HG02588 (cell line): Measurements from ENCODE around the gene ADAMTSL1.
A peak's percentile ranks its signal among the peaks of the same experiment; 100 is the strongest.

Experiments
- ATAC-seq: cut with Tn5 transposase; IDR thresholded peaks from one replicate; pipeline ENCODE4 v1.9.1; 2021; ENCODE audit warnings: mild to moderate bottlenecking, moderate library complexity; ENCODE audit not compliant: unreplicated experiment

The ADAMTSL1 gene

DNA sequence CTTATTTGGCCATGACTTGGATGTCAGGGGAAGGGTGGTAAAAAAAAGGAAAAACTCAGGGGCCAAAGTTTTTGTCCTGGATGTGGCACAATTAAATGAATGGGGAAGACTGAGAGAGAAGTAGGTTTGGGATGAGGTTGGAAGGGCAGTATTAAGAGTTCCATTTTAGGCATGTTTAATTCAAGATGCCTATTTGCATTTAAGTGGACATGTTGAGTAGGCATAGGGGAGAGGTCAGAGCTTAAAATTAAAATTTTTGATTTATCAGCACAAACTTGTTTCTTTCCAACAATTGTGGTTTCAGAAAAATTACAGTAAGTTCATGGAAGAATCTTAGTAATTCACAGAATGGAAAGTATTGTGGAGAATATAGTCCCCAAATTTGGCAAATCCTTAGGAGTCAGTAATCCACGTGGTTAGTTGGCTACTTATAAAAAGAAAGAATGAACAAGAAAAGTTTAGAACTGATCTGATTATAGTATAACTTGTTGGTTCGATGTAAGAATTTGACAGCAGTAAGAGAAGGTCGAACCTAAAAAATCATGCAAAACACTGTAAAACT lies 293.1 kb downstream of the ADAMTSL1 start:
- ATAC-seq: no peak

DNA sequence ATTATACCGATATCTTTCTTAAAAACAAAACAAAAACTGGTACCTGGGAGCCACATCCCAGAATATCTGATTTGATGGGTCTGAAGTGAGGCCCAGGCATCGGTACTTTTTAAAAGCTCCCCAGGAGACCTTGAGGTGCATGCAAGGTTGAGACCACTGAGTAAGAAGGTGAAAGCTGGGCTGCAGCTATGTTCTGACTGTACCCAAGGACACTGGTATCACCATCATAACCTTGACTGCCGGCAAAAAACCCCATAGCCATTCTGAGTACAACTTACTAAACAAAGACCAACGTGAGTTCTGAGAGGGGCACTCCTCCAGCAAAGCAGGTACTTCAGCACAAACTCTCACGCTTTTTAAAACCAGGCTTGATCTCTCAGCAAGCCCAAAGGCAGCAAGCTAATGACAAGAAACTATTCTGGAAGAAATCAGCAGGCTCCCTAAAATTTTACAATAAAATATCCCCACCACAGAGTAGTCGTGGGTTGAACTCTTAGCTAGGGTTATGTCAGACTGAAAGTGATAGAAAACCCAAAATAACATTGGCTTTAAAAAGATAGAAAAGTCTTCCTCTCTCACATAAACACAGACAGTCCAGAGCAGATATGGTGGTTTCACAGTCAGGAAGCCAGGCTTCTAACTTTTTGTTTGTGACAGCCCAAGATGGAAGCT lies 295.1 kb downstream of the ADAMTSL1 start:
- ATAC-seq: peak; percentile 93

- ATAC-seq: no peak
Observed at GRCh38 chr9:18770131-18770908, 296.4 kb downstream of the ADAMTSL1 start.

- ATAC-seq: no peak
Observed at GRCh38 chr9:18771011-18771410, 297.1 kb downstream of the ADAMTSL1 start.

- no peak for ATAC-seq
Observed at GRCh38 chr9:18771763-18772162, 297.8 kb downstream of the ADAMTSL1 start.

DNA sequence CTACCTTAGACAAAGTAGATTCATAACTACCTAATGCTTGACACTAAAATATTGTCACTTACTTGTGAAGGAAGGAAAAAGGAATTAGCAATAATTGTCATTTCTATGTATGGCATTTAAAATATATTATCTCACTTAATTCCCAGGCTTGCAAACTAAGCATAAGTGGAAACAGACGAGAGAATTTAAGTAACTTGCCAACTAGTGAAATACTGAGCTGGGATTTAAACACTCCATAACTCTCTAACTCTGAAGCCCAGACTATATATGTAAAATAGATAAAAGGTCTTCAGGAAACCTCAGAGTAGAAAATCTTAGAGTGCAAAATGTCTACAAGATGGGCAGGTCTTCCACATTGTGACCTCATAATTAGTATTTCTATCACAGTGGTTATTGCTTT lies 301.3 kb downstream of the ADAMTSL1 start:
- no peak for ATAC-seq

- no peak for ATAC-seq
Observed at GRCh38 chr9:18775930-18776329, 302.0 kb downstream of the ADAMTSL1 start.

DNA sequence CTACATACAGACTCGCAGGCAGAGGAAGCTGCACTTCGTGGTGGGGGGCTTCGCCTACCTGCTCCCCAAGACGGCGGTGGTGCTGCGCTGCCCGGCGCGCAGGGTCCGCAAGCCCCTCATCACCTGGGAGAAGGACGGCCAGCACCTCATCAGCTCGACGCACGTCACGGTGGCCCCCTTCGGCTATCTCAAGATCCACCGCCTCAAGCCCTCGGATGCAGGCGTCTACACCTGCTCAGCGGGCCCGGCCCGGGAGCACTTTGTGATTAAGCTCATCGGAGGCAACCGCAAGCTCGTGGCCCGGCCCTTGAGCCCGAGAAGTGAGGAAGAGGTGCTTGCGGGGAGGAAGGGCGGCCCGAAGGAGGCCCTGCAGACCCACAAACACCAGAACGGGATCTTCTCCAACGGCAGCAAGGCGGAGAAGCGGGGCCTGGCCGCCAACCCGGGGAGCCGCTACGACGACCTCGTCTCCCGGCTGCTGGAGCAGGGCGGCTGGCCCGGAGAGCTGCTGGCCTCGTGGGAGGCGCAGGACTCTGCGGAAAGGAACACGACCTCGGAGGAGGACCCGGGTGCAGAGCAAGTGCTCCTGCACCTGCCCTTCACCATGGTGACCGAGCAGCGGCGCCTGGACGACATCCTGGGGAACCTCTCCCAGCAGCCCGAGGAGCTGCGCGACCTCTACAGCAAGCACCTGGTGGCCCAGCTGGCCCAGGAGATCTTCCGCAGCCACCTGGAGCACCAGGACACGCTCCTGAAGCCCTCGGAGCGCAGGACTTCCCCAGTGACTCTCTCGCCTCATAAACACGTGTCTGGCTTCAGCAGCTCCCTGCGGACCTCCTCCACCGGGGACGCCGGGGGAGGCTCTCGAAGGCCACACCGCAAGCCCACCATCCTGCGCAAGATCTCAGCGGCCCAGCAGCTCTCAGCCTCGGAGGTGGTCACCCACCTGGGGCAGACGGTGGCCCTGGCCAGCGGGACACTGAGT lies 303.2 kb downstream of the ADAMTSL1 start:
- no peak for ATAC-seq

GRCh38 chr9:18778147-18778546 lies 304.2 kb downstream of the ADAMTSL1 start:
- ATAC-seq: no peak

DNA sequence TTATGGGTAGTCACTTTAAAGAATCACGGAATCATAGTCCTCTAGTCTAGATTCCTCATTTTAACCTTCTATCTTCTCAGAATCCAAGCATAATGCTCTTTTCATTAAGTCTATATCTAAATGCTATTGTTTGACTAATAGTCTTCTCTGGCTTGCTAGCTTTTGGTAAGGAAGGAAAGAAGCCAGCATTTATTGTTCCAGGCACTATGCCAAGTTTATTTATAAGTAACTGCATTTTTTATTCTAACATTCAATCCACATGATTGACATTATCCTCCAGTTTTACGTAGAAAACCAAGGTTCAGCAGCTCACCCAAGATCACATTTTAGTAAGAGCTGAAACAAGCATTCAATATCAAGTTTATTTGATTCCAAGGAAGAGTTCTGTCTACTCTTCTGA lies 304.9 kb downstream of the ADAMTSL1 start:
- ATAC-seq: no peak

GRCh38 chr9:18783909-18784308 lies 310.0 kb downstream of the ADAMTSL1 start:
- no peak for ATAC-seq

GRCh38 chr9:18785604-18786003 lies 311.7 kb downstream of the ADAMTSL1 start:
- no peak for ATAC-seq

DNA sequence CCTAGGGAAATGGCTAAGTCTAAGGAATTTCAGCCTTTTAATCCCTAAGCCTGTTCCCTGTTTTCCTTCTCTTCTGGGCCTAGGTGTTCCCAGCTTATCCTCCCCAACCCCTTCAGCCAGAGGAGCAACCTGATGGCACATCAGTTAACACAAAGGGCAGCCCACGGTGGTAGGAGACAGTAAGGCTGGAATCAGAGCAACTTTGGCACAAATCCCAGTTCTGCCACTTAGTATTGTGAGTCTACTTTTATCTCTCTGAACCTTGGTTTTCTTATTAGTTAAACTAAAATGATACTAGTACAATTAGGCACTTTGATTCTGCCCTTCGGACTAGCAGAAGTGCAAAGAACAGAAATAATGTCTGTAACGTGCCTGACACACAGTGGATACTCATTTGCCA lies 312.2 kb downstream of the ADAMTSL1 start:
- ATAC-seq: no peak

DNA sequence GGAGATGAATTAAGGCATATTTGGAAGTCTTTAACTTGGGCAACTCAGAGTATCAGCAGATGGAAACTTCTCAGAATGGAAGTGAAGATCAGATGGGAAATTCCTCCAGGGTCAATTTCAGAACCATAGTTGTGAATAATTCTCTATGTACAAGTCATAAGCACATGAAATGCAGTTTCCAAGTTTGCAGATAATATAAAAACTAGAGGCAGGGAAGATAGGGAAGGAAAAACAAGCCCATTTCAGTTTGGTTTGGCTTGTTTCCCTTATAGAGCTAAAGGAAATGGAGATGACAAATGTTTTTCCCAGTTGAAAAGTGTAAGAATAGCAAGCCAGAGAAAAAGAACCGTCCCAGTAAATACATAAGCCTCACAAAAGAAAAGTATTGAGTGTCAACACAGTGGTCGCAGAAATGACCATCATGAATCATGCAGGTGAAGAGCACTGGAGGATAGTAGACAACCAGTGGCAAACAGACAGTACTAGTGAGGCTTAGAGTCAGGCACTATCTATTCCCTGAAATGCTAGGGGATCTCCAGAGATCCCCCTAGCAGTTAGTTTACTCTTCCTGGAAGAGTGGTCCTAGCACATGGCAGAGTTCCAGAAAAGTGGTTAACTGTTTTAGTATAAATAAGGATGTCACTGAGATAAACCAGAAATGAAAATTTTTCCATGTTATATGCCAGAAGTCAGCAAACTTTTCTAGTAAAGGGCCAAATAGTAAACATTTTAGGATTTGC lies 313.1 kb downstream of the ADAMTSL1 start:
- no peak for ATAC-seq

GRCh38 chr9:18788256-18788655 lies 314.3 kb downstream of the ADAMTSL1 start:
- no peak for ATAC-seq

- ATAC-seq: no peak
Observed at GRCh38 chr9:18791074-18791473, 317.1 kb downstream of the ADAMTSL1 start.

GRCh38 chr9:18793122-18793521 lies 319.2 kb downstream of the ADAMTSL1 start:
- ATAC-seq: no peak

DNA sequence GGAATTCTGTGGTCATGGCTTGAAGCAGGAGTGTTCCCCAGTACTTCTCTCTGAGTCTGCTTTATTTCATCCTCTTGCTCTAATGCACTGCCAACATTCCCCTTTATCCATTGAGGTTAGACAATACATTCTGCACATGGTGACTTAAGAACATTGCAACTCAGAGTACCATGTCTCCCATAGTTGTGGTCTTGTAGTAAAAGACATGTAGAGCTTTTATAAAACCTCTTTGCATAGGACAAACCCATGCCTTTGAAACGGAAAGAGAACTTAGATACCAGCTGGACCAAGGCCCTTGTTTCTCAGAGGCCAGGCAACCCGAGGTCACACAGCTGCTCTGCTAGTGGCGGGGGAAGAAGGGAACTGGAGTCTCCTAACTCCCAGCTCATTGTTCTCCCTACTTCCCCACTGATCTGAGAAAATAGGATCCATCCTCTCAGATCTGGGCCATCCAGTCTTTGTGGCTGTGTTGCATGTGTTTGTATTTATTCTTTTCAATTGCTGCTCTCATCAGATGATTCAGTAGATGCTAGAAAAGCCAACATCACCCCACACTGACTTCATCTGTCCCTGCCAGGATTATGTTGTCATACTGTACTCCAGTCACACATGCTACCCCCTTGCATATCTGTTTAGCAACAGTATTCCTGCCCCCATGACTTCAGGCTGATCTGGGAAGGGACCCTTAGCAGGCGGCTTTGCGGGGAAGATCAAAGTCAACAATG lies 322.2 kb downstream of the ADAMTSL1 start:
- ATAC-seq: no peak

DNA sequence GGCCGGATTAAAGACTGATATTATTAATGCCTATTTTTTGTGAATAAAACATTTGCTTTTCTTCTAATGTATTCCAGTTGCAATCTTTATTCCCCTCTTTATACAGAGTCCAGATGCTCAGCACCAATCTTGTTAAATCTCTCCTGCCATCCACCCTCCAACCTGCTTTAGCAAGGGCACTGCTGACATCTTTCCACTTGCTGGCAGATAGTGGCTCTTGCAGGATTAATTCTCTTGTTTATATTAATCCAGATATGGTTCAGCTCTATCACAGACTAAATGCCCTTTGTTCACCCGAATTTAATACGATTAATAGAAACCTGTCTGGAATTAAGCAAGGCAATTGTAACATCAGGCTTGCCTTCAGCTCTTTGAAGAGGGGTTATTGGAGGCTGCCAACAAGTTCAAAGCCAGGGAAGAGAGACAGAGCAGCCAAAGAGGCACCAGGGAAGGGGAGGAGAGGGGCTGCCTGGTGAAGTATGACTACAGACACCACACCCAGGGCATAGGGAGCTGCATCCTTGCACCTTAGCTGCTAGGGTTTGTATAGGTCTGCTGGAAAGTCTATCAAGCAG lies 322.8 kb downstream of the ADAMTSL1 start:
- no peak for ATAC-seq
